ENCODE measurements around the gene BRF1. TPM values are rescaled to one million over a fixed set of nuclear protein-coding genes. Genes with fewer than 3 reads are reported as not detected.

BRF1 gene
- total RNA-seq, 1 experiment from 2014 or later = 26.4 TPM

DNA sequence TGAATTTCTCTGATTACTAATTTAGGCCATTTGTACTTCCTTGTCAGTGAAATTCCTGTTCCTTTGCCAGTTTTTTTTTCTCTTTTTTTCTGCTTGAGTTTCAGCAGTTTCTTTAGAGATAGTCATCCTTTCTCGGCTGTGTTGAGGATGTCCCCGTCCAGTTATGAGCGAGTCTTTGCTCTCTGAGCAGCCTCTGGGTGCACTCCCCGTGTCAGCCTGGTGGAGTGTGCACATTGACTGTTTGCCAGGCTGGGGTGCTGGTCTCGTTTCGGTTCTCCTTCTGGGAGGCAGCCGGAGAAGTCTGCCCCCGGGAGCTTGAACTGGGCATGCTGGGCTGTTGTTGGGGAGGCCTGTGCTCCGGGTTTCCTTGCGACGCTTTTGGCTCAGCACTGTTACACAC lies 16.7 kb upstream of the BRF1 start:
- Mint-ChIP-seq H3K36me3 (0 out of 2 replicates have a peak, but pooled peaks cover 3% of the 10 kb centered on the region), H3K27me3 (ENCODE audit: low read depth) (no peaks in the 10 kb centered on the region; the same call in 1 of the 2 replicates), H3K4me3 (no peak overlapping the region), H3K9me3 (no peaks in the 10 kb centered on the region), H3K27ac (no peak overlapping the region), H3K4me1 (peaks cover 13% of the 10 kb centered on the region)
- DNase-seq (ENCODE audit: low spot score) (no peak), ATAC-seq (no peak)
- POLR2A ChIA-PET = no interaction called here
- CTCF ChIA-PET = interaction anchor here (1.0 kb wide), 1 partner anchor 34 kb away, joined by 4 read pairs; no protein-coding TSS in a partner anchor
- TF ChIP-seq SMAD3 (CRISPR knock-in tag; IDR thresholded peaks at IDR 0.05; ENCODE audit: borderline replicate concordance) = no peak
- no peak for TF ChIP-seq ZNF263 (CRISPR knock-in tag; IDR thresholded peaks at IDR 0.05; ENCODE audit: low read depth)

DNA sequence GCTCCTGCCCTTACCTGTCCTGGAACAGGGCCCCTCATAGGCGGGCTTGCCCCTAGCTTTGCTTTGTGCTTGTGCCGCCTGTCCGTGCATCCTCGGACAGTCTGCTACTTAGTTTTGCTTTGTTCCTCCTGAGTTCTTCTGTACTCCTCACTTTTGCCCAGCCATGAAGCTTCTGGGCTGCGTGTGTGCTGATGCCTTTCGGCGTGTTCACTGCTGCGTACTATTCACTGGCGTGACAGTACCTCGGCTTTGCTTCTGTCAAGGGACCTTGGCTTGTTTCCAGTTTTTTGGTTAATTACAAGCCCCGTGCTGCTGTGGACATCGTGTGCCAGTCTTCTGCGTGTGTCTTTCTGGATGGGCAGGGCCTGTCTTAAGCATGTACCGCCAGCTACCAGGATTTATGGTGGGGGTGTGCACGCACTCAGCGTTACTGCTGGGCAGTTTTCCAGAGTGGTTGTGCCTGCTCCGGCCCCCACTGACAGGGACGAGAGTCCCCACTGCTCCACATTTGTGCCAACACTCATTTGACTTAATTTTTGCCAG lies 16.2 kb upstream of the BRF1 start:
- CTCF ChIA-PET = interaction anchor here (1.0 to 1.8 kb wide), 2 partner anchors 17 to 35 kb away, joined by 4 to 6 read pairs; no protein-coding TSS in a partner anchor
- Mint-ChIP-seq H3K4me1 (peaks cover 13% of the 10 kb centered on the region), H3K4me3 (peak overlapping the region; percentile 24; the same call in 1 of the 2 replicates), H3K36me3 (0 out of 2 replicates have a peak, but pooled peaks cover 3% of the 10 kb centered on the region), H3K9me3 (no peaks in the 10 kb centered on the region), H3K27ac (no peak overlapping the region), H3K27me3 (ENCODE audit: low read depth) (no peaks in the 10 kb centered on the region; the same call in 1 of the 2 replicates)
- no peak for ATAC-seq
- POLR2A ChIA-PET = no interaction called here
- no peak for DNase-seq (ENCODE audit: low spot score)
- TF ChIP-seq NFE2L1 (CRISPR knock-in tag; IDR thresholded peaks at IDR 0.05) (no peak), ZNF219 (CRISPR knock-in tag; IDR thresholded peaks at IDR 0.05; ENCODE audit: borderline replicate concordance) (no peak), ZNF263 (CRISPR knock-in tag; IDR thresholded peaks at IDR 0.05; ENCODE audit: low read depth) (no peak)
- TF ChIP-seq, protein P1, sequence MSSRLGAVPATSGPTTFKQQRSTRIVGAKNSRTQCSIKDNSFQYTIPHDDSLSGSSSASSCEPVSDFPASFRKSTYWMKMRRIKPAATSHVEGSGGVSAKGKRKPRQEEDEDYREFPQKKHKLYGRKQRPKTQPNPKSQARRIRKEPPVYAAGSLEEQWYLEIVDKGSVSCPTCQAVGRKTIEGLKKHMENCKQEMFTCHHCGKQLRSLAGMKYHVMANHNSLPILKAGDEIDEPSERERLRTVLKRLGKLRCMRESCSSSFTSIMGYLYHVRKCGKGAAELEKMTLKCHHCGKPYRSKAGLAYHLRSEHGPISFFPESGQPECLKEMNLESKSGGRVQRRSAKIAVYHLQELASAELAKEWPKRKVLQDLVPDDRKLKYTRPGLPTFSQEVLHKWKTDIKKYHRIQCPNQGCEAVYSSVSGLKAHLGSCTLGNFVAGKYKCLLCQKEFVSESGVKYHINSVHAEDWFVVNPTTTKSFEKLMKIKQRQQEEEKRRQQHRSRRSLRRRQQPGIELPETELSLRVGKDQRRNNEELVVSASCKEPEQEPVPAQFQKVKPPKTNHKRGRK (CRISPR knock-in tag; IDR thresholded peaks at IDR 0.05; ENCODE audit: borderline replicate concordance) = no peak
- TF ChIP-seq, protein P2, sequence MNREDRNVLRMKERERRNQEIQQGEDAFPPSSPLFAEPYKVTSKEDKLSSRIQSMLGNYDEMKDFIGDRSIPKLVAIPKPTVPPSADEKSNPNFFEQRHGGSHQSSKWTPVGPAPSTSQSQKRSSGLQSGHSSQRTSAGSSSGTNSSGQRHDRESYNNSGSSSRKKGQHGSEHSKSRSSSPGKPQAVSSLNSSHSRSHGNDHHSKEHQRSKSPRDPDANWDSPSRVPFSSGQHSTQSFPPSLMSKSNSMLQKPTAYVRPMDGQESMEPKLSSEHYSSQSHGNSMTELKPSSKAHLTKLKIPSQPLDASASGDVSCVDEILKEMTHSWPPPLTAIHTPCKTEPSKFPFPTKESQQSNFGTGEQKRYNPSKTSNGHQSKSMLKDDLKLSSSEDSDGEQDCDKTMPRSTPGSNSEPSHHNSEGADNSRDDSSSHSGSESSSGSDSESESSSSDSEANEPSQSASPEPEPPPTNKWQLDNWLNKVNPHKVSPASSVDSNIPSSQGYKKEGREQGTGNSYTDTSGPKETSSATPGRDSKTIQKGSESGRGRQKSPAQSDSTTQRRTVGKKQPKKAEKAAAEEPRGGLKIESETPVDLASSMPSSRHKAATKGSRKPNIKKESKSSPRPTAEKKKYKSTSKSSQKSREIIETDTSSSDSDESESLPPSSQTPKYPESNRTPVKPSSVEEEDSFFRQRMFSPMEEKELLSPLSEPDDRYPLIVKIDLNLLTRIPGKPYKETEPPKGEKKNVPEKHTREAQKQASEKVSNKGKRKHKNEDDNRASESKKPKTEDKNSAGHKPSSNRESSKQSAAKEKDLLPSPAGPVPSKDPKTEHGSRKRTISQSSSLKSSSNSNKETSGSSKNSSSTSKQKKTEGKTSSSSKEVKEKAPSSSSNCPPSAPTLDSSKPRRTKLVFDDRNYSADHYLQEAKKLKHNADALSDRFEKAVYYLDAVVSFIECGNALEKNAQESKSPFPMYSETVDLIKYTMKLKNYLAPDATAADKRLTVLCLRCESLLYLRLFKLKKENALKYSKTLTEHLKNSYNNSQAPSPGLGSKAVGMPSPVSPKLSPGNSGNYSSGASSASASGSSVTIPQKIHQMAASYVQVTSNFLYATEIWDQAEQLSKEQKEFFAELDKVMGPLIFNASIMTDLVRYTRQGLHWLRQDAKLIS (CRISPR knock-in tag; IDR thresholded peaks at IDR 0.05; ENCODE audit: borderline replicate concordance) = no peak
- TF ChIP-seq, protein P3, sequence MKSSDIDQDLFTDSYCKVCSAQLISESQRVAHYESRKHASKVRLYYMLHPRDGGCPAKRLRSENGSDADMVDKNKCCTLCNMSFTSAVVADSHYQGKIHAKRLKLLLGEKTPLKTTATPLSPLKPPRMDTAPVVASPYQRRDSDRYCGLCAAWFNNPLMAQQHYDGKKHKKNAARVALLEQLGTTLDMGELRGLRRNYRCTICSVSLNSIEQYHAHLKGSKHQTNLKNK (CRISPR knock-in tag; IDR thresholded peaks at IDR 0.05) = no peak
- TF ChIP-seq, protein P4, sequence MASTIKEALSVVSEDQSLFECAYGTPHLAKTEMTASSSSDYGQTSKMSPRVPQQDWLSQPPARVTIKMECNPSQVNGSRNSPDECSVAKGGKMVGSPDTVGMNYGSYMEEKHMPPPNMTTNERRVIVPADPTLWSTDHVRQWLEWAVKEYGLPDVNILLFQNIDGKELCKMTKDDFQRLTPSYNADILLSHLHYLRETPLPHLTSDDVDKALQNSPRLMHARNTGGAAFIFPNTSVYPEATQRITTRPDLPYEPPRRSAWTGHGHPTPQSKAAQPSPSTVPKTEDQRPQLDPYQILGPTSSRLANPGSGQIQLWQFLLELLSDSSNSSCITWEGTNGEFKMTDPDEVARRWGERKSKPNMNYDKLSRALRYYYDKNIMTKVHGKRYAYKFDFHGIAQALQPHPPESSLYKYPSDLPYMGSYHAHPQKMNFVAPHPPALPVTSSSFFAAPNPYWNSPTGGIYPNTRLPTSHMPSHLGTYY (CRISPR knock-in tag; IDR thresholded peaks at IDR 0.05) = no peak

DNA sequence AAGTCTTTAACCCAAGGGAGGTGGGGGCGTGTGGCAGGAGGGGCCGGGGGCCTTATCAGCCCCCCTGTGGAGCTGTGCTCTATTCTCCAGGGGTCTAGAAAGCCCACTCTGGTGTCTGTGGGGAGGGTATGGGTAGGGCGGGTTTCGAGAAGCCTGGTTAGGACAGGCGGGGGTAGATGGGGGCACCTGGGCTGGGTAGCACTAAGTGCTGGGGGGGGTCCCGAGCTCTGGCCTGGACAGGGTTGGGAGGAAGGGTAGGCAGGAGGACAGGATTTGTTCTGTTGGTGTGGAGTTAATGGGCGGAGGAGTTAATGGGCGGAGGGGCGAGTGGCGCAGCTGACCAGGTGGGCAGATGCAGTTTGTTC lies 15.8 kb upstream of the BRF1 start:
- POLR2A ChIA-PET = no interaction called here
- H3K27me3 Mint-ChIP-seq (ENCODE audit: low read depth) = no peaks in the 10 kb centered on the region; the same call in 1 of the 2 replicates
- no peaks in the 10 kb centered on the region for H3K9me3 Mint-ChIP-seq
- no peak for TF ChIP-seq RORB (CRISPR knock-in tag; IDR thresholded peaks at IDR 0.05)
- TF ChIP-seq, protein P5, sequence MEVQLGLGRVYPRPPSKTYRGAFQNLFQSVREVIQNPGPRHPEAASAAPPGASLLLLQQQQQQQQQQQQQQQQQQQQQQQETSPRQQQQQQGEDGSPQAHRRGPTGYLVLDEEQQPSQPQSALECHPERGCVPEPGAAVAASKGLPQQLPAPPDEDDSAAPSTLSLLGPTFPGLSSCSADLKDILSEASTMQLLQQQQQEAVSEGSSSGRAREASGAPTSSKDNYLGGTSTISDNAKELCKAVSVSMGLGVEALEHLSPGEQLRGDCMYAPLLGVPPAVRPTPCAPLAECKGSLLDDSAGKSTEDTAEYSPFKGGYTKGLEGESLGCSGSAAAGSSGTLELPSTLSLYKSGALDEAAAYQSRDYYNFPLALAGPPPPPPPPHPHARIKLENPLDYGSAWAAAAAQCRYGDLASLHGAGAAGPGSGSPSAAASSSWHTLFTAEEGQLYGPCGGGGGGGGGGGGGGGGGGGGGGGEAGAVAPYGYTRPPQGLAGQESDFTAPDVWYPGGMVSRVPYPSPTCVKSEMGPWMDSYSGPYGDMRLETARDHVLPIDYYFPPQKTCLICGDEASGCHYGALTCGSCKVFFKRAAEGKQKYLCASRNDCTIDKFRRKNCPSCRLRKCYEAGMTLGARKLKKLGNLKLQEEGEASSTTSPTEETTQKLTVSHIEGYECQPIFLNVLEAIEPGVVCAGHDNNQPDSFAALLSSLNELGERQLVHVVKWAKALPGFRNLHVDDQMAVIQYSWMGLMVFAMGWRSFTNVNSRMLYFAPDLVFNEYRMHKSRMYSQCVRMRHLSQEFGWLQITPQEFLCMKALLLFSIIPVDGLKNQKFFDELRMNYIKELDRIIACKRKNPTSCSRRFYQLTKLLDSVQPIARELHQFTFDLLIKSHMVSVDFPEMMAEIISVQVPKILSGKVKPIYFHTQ (CRISPR knock-in tag; IDR thresholded peaks at IDR 0.05) = no peak
- H3K36me3 Mint-ChIP-seq = 0 out of 2 replicates have a peak, but pooled peaks cover 3% of the 10 kb centered on the region
- no peak for ATAC-seq
- DNase-seq (ENCODE audit: low spot score) = no peak
- H3K4me1 Mint-ChIP-seq = peaks cover 15% of the 10 kb centered on the region
- CTCF ChIA-PET = interaction anchor here (1.0 to 1.8 kb wide), 3 partner anchors 18 to 36 kb away, joined by 4 to 6 read pairs (median 6); no protein-coding TSS in a partner anchor
- no peak overlapping the region for H3K27ac Mint-ChIP-seq
- H3K4me3 Mint-ChIP-seq = peak overlapping the region; percentile 84

Measured in WTC11 (cell line).